Uterus (tissue), 2 donors: ENCODE measurements around the gene RSKR.

Experiments
- POLR2A ChIP-seq, 2 donors: fragments of 450-650 bp; IDR thresholded peaks; one replicate each; pipeline ENCODE4 v1.6.1; 2016; ENCODE audit warnings: antibody characterized with exemption in 2 of 2, mild to moderate bottlenecking in 1 of 2, moderate library complexity in 1 of 2
- TF ChIP-seq, protein P1 (sequence below), 4 experiments: fragments of 200-600 bp in 2 of 4; fragments of 450-650 bp in 2 of 4; sonication (generic) in 2 of 4; IDR thresholded peaks; one replicate each; pipeline ENCODE4 v1.5.1; 2016 to 2019; ENCODE audit warnings: antibody characterized with exemption in 4 of 4, mild to moderate bottlenecking in 2 of 4, moderate library complexity in 1 of 4

DNA sequence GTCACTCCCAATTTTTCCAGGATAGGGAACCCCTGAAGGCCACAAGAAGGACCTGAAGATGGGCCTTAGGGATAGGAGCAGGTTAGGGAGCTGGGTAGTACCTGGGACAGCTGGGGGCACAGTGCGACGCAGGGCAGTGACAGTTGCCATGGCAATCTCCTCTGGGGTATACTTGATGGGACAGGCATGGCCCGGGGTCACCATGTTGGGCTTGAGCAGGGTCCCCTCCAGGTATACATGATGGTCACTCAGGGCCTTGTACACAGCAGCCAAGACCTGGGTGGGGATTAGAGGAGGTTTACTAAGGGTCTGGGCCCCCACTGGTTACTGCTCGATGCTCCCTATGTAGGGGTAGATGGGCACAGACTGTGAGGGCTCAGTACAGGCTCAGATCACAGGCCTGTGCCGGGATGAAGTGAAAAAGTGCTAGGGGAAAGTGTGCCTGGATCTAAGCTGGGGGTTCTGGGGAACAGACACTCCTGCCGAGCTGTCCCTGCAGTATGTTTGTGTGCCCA is 40.0 kb downstream of the RSKR start:
- TF ChIP-seq, protein P1, sequence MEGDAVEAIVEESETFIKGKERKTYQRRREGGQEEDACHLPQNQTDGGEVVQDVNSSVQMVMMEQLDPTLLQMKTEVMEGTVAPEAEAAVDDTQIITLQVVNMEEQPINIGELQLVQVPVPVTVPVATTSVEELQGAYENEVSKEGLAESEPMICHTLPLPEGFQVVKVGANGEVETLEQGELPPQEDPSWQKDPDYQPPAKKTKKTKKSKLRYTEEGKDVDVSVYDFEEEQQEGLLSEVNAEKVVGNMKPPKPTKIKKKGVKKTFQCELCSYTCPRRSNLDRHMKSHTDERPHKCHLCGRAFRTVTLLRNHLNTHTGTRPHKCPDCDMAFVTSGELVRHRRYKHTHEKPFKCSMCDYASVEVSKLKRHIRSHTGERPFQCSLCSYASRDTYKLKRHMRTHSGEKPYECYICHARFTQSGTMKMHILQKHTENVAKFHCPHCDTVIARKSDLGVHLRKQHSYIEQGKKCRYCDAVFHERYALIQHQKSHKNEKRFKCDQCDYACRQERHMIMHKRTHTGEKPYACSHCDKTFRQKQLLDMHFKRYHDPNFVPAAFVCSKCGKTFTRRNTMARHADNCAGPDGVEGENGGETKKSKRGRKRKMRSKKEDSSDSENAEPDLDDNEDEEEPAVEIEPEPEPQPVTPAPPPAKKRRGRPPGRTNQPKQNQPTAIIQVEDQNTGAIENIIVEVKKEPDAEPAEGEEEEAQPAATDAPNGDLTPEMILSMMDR (IDR thresholded peaks at IDR 0.05): no peak
- no peak for TF ChIP-seq POLR2A (IDR thresholded peaks at IDR 0.05)
